Activated CD8-positive, alpha-beta memory T cell treated with anti-CD3 and anti-CD28 coated beads, Interleukin-2, amount 50 U/mL, for 4 hours (primary cell): Measurements from ENCODE around the gene KLHL3.
"Not testable (repeated sequence)": the region's sequence is repeated elsewhere in the genome, so short reads cannot be mapped to it uniquely, and the experiment has no call there.

Source experiments
- DNase-seq: peaks from one replicate; pipeline ENCODE4 v3.0.0-alpha.2; 2020

Gene KLHL3, protein sequence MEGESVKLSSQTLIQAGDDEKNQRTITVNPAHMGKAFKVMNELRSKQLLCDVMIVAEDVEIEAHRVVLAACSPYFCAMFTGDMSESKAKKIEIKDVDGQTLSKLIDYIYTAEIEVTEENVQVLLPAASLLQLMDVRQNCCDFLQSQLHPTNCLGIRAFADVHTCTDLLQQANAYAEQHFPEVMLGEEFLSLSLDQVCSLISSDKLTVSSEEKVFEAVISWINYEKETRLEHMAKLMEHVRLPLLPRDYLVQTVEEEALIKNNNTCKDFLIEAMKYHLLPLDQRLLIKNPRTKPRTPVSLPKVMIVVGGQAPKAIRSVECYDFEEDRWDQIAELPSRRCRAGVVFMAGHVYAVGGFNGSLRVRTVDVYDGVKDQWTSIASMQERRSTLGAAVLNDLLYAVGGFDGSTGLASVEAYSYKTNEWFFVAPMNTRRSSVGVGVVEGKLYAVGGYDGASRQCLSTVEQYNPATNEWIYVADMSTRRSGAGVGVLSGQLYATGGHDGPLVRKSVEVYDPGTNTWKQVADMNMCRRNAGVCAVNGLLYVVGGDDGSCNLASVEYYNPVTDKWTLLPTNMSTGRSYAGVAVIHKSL

DNA sequence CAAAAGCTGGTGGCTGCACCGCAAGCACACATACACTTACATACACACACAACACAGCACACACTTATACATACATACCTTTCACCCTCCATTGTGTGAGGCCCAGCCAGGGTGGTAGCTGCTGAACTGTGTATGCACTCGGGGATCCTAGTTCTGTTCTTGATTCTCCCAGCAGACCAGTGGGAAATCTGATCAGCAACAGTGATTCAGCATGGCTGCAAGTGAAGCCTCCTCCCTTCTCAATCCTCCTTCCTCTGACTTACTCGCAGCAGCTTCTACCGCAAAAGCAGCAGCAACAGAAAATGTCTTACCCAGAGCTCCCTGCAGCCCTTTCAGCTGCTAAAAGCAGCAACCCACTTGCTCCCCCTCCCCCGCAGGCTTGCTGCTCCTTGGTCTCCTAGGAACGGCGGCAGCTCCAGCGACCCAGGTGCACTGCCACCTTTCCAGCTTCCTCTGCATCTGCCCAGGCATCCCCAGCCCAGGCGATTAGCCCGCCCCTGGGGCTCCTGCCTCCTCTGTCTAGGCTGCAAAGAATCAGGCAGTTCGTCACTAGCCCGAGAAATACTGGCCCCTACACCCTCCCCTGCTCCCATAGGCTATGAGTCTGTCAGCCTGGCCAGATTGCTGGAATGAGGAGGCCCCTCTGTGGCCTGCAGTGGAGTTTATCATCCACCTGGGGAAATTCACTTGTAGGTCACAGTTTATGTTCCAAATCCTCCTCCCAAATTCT is at the start of gene KLHL3:
KLHL3 (minus strand) TSS at position 535 of the 730 bp plus-strand sequence; CDS start at position 92, 443 bp downstream.
- DNase-seq = peak; percentile 33

DNA sequence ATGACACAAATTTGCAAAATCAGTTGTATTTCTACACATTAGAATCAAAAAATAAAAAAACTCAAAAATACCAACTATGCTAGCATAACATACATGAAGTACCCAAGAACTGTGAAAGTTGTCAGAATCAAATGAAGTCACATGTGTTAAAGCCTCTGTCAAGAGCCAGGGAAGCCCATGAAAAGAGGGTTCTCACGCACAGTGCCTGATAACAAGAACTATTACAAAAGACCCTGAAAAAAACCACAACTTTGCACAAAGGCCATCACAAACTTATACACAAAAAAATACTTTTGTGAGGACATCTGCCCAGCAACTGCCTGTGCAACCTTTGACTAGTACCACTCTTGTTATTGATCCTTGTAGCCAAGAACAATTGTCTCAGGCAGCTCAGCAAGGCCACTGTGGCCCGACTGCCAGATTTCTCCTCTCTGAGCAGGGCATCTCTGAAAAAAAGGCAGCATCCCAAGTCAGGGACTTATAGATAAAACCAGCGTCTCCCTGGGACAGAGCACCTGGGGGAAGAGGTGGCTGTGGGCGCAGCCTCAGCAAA is 47.2 kb upstream of the KLHL3 start:
- DNase-seq = no peak

DNA sequence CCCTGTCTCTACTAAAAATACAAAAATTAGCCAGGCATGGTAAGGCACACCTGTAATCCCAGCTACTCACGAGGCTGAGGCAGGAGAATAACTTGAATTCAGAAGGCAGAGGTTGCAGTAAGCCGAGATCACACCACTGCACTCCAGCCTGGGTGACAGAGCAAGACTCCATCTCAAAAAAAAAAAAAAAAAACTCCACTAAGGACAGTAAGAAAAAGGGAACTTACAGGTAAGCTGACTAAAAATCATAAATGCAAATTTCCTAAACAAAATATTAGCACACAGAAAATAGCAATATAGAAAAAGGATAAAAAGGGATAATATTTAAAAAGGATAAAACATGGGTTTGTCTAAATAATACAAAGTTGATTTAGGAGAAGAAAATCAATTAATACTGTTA is 46.2 kb upstream of the KLHL3 start:
- no peak for DNase-seq

DNA sequence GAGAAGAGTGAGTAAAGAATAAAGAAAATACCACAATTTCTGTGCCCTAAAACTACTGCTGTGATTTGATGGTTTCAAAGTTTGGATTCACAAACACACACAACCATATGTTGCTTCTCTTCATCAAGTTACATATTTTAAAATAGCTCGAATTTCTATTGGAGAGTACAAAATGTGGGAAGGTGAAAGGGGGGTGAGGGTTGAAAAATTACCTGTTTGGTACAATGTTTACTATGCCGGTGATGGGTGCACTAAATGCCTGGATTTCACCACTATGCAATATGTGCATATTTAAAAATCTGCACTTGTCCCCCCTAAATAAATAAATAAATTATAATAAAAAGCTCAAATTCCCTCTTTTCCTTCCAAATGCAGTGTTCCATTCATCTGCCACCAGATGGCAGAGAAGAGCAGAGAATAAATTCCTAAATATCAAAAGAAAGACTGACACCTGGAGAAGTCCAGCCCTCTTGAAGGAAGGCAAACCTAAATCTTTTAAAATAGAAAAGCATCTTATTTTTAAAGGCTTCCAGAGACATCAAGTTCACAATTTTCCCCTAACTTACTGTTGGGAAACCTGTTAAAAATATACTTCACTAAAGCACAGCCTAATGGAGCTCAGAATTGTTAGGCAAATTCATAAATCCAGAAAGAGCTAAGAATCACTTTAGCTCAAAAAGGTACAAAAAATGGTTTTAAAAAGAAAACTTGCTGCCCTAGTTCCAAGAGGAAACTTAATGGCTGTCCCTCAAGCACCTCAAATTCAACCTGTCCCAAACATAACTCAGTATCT is 43.1 kb upstream of the KLHL3 start:
- no peak for DNase-seq

DNA sequence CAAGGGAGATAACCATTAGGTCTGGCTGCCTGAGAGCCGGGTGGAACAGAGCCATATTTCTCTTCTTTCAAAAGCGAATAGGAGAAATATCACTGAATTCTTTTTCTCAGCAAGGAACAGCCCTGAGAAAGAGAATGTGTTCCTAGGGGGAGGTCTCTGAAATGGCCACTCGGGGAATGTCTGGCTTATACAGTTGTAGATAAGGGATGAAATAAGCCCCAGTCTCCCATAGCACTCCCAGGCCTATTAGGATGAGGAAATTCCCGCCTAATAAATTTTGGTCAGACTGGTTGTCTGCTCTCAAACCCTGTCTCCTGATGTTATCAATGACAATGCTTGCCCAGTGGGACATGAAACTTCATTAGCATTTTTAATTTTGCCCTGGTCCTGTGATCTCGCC is 32.0 kb upstream of the KLHL3 start:
- not testable (repeated sequence) for DNase-seq

DNA sequence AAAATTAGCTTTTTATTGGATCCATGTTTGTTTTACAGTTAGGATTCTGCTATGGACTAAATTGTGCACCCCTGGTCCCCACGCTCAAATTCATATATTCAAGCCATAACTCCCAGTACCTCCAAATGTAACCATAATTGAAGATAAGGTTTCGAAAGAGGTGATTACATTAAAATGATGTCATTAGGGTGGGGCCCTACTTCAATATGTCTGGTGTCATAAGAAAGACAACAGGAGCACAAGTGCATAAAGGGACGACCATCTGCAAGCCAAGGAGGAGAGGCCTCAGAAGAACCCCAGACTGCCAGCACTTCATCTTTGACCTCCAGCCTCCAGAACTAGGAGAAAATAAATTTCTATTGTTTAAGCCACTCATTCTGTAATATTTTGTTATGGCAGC is 25.7 kb upstream of the KLHL3 start:
- no peak for DNase-seq

DNA sequence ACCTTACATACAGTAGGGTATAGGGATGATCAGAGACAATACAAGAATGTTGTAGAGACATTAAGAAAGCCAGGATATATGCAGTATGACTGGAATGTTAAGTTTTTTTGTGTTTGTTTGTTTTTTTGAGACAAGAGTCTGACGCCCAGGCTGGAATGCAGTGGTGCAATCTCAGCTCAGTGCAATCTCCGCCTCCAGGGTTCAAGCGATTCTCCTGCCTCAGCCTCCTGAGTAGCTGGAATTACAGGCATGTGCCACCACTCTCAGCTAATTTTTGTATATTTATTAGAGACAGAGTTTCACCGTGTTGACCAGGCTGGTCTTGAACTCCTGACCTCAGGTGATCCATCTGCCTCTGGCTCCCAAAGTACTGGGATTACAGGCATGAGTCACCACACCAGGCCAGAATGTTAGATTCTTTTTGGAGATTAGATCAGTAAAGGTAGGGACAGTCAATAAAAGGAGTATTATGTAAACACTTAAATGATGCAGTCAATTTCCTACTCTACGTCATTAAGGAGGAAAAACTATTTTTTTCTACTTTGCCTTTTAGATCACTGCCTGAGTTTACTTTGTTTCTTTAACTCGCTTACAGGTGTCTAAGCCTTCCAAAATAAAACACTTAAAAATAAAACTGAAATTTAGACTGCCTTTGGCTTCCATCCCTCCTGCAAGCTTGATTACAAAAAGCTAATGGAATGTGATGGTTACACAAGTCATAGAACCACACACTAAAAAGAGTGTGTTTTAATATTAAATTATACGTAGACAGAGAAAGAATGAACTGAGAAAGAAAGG is 25.0 kb upstream of the KLHL3 start:
- DNase-seq = no peak

DNA sequence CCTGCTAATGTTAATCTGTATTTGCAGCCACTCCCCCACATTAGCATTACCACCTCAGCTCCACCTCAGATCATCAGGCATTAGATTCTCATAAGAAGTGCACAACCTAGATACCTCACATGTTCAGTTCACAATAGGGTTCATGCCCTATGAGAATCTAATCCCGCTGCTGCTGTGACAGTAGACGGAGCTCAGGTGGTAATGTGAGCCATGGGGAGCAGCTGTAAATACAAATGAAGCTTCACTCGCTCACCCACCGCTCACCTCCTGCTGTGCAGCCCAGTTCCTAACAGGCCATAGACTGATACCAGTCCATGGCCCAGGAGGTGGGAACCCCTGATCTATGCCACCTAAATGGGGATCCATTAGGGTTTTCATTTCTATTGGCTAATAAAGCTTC is 24.4 kb upstream of the KLHL3 start:
- DNase-seq = no peak

DNA sequence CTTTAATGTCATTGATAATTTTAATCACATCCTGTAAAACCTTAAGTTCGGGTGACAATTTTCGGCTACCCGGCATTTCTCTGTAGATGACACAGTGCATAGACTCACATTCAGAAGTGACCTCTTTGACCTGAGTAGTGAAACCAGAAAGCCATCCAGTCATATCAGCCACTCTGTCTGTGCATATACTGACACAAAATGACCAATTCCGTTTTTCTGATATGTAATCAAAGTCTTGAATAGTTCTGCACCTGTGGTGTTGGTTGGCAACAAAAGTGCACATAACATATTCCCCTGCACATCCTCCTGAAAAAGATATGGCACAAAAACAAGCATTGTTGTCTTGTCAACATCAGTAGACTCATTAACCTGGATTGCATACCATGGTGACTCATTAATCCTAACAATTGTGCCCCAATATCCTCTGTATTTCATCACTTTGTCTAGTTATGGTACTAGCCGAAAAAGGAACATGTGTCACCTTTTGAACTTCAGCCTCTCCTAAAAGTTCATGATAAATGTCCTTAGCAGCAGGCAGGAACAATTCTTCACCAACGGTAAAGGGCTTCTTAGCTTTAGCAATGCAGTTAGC is 22.9 kb upstream of the KLHL3 start:
- DNase-seq = no peak

DNA sequence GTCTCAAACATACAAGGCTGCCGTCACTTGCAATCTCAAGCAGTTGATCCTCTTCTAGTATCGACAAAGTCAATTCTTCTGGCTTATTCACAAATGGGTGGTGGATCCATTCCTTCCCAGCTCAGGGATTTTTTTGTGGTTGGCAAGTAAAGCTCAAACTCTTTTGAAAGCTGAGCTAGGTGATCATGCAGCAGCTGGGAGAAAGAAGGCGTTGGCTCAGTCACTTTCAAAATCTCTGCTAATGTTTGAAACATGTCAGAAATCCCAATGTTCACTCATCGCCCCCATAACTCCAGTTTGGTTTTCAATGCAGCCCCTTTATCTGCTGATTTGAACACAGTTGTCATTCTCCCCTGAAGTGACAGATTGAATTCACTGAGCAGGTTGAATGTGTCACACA is 22.2 kb upstream of the KLHL3 start:
- no peak for DNase-seq

DNA sequence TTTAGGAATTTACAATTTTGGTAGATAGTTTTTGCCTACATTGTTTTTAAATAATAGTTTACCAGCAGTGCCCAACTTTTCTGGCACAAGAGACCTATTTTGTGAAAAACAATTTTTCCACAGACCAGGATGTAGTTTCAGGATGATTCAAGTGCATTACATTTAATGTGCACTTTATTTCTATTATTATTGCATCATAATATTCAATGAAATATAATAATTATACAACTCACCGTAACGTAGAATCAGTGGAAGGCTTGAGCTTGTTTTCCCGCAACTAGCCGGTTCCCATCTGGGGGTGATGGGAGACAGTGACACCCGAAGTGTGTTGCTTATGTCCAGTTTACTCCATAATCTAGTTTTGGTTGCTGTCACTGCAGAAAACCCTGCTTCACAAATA is 21.7 kb upstream of the KLHL3 start:
- no peak for DNase-seq

DNA sequence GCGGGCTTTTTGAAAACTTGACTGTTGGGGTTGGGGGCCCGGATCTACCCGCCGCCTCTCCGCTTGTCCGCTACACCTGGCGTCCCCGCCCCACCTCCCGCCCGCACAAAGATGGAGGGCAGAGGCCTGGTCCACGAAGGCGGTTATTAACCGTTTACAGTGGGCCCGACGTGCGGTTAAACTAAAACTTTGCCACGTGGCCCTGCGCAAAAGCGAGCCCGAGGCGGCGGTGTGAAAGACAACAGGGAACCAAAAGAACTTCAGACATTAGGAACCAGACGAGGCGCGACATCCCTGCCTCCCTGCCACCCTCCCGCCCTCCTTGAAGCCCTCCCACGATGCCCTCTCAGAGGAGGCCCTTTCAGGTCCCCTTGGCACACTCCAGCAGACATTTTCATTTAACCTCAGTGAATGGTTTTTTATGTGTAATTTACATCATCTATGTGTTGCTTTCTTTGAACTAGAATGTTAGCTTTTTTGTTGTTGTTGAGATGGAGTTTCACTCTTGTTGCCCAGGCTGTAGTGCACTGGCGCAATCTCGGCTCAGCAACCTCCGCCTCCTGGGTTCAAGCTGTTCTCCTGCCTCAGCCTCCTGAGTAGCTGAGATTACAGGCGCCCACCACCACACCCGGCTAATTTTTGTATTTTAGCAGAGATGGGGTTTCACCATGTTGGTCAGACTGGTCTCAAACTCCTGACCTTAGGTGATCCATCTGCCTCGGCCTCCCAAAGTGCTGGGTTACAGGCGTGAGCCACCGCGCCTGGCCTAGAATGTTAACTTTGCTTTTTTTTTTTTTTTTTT is 19.3 kb upstream of the KLHL3 start:
- DNase-seq = no peak

DNA sequence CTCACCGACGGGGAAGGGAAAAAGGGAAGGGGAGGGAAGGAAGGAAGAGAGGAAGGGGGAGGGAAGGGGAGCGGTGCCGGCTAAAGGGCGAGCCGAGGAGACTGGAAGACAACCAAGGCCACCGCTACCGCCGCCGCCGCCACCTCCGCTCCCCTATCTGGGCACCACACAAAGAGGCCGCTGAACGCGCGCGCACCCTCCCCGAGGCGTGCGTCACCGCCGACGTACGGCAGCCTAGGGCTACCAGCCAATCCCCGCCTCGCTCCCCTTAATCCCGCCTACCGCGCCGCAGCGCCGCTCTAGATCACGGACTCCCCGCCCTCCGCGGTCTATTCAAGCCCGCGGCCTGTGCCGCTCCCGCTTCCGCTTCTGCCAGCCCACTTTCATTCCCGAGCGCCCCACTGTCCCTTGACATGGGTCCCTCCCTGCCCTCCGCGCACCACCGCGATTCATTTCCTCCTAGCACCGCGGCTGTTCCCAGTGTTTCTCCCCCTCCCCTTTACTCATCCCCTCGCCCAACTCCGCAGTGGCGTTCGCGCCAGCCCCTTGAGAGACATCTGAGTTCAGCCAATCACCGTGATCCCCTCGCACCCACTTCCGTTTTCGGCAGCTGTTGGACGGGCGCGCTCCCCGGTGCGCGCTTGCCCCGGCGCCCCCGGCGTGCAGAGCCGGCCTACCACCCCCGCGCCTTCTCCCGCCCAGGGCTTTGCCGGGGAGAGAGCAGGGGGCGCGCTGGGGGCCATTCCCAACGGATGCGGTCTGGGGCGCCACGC is 18.5 kb upstream of the KLHL3 start, which contains the start of gene HNRNPA0:
HNRNPA0 (minus strand) TSS at position 176 of the 773 bp plus-strand sequence. CDS start 297 bp downstream, outside the sequence.
- DNase-seq = peak; percentile 98

DNA sequence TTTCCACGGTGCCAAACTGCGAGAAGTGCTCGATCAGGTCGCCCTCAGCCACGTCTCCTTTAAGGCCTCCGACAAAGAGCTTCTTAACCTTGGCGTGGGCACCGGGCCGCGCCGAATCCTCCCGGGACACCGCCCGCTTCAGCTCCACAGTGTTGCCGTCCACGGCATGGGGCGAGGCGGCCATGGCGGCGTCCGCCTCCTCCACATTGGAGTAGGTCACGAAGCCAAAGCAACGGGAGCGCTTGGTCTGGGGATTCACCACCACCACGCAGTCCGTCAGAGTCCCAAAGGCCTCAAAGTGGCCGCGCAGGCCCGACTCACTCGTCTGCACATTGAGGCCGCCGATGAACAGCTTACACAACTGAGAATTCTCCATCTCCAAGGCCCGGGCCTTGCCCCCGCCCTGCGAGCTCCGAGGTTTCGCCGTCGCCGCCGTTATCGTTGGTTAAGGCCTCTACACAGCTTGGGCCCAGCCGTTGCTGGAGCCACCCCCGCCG is 17.9 kb upstream of the KLHL3 start:
- DNase-seq = no peak

DNA sequence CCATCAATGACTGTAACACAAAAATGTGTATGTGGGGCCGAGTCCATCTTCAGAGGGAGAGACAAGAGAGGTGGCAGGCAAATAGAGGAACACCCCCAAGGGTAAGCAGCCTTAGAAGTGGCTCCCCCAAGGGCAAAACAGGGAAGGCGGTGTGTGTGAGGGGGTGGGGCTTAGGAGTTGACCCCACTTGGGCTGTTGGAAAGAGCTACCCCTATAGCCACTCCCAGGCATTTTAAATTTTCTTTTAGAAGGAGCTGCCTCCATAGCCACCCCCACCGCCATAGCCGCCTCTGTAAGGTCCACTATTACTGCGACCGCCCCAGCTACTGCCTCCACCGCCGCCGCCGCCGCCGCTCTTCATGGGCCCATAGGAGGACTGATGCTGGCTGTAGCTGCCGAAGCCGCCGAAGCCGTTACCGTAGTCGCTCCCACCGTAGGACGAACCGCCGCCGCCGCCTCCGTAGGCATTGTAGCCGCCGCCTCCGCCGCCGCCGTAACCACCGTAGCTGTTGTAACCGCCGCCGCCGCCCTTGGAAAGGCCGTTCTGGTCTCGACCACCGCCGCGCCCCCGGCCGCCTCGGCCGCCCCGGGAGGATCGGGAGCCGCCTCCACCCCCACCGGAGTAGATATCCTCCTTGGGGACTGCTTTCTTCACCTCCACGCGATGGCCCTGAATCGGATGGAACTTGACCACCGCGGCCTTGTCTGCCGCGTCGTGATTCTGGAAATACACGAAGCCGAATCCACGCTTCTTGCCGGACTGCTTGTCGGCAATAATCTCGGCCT is 17.2 kb upstream of the KLHL3 start:
- DNase-seq = peak; percentile 52

DNA sequence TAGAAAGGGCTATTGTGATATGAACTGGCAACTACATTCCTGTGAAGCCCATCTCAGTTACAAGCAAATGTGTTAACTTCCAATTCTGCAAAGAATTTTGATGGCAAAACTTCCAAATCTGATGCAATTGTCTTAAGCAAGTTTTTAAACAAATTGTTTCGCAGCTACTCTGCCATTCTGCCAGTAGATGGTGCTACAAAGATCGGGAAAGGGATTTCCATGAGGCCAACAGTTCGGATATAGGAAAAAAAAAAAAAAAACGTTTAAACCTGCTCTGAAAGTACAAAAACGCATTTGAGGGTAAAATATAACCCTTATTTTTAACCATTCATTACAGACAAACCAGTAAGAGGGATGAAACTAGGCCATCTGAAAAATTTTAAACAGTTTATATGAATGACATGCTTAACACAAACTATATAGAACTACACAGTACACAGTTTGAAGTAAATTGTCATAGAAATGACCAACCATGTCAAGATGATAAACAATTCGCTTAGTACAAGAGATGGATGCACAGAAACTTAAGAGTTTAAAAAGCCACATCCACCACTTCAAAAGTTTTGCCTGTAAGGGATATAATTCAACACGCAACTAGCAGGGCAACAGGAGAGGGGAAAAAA is 16.1 kb upstream of the KLHL3 start:
- DNase-seq = no peak

DNA sequence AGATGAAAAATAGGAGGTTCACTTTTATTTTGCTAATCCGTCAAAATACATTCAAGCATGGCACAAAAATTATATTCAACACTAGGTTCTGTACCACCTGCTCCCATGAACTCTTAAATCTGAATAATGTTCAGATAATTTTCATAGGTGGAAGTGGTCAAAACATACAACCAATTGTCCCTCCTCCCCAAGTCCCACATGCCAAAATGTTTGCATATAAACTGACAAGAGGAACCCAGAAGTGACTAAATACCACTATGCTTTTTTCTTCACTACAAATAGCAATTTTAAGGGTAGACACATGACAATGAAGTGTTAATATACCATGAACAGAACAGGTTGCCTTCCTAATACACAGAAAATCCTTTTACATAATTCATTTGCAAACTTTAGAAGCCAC is 14.5 kb upstream of the KLHL3 start:
- DNase-seq = no peak

DNA sequence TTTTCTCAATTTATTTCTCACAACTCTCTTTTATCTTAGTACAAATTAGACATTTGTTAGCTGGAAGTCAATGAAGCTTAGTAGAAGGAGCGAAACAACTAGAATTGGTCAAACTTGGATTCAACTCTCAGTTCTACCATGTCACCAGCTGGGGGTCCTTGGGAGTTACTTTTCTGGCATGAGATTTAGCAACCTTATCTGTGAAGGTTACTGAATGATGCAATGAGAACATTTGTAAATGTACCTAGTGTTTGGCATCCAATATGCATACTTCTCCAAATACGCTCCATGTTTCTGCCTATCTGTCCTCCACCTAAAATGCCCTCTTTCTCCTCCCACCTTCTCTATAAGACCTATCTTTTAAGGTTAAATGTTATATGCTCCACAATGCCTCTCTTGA is 12.0 kb upstream of the KLHL3 start:
- no peak for DNase-seq
